Fibroblast of skin of right biceps (primary cell): Measurements from ENCODE around the gene GRAMD4.

Experiments
- DNase-seq: peaks from one replicate; pipeline ENCODE4 v3.0.0-alpha.2; 2013

Gene GRAMD4

DNA sequence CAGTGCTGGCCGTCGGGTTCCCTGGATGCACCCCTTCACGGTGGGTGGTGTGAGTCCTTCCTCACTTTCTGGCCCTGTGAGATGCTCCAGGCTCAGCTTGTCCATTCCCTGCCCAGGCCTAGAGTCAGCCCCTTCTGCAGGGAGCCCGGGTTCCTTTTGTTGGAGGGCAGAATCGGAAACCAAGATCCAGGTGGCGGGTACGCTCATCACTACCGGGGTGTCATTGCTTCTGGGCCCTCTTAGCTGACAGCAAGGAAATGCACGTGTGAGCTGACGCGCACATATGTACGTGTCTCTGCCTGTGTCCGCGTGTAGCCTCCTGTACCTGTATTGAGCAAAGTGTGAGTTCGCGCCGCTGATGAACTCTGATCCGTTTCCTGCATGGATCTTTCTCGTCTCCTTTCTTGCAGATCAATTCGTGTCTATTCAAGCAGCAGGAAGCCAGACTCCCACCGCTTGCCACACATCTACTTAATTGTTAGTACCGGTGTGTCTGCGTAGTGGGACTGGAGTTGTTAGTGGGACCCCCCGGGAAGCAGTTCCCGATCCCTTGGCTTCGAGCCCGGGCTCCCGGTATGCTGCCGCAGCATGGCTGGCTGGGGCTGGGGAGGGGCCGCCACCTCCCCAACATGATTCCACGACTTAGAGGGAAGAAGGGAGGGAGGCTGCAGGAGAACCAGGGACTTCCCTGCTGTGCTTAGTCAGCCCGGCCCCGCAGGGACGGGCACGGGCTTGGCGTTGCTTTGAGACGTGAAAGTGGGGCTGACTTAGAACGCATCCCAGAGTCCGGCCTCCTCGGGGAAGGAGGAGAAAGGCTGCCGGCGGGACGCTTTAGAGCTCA, 35.9 kb upstream of the GRAMD4 start:
- peak; percentile 60 for DNase-seq

- no peak for DNase-seq
Observed at GRCh38 chr22:46585340-46586122, 34.7 kb upstream of the GRAMD4 start.

DNA sequence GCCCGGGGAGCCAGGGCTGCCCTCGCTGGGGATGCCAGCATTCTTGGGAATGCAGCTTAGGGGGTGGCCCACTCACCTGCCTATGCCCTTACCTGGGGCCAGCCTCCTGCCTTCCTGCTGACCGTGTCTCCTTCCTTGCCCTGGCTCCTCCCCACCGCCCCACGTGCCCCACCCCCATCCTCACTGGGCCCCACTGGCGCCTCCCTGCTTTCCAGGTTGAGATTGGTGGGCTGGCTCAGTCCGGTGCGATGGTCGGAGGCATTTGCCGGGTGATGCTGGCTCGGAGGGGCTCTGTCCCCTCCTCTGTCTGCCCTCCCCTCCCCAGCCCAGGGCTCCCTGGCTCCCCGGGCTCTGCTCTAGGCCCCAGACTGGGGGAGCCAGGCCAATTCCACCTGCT, 34.1 kb upstream of the GRAMD4 start:
- DNase-seq: no peak

GRCh38 chr22:46586531-46587011, 33.6 kb upstream of the GRAMD4 start:
- DNase-seq: no peak

DNA sequence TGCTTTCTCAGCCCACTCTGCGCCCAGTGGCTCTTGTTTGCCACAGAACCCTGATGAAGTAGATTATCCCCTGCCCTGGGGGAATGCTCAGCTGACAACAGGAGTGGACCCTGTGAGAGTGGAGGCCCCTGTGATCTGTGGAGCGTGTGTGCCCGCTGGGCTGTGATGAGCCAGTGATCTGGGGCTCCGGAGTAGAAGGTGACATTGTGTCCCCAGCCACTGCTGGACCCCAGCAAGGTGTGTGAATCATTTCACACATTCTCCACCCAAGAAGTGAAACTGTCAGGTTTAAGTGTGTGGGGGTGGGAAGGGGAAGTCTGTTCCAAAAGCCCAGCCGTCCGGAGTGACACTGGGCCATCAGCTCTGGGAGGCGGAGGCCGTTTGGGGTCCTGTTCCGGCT, 33.1 kb upstream of the GRAMD4 start:
- DNase-seq: no peak

GRCh38 chr22:46587492-46588278, 32.5 kb upstream of the GRAMD4 start:
- no peak for DNase-seq

DNA sequence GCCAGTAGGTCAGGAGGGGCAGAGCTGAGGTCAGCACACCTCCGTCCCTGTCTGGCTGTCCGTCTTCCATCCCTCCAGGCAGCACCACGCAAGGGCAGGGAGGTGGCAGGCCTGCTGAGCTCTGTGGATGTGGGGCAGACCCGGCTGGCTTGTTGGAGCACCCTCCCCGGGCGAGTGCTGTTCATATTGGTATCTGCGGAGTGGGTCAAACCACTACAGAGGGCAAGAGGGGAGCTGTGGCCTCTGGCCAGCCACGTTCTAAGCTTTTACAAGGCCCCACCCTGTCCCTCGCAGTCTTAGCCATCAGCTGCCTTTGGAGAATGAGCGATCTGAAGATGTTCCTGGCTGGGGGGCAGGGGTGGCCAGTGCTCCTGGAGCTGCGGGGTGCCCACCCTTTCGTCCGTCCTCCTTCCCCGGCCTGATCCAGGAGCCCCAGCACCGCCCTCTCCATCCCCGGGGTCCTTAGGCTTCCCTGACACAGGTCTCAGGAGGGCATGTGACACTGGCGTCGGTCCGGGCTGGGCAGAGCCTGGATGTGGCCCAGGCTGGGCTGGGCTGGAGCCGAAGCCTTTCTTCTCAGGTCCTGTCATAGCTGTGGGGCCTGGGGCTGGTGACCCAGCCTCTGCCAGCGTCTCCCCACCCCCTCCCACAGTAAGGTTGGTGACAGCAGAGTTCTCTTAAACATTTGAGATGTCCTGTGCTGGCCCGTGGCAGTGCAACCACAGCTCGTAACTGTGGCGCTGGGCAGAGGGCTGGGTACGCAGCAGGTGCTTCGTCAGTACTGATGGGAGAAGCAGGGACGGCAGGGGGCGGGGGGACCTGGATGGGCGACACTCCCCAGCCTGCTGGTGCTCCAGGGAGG, 31.7 kb upstream of the GRAMD4 start:
- DNase-seq: no peak

- no peak for DNase-seq
Observed at GRCh38 chr22:46589141-46589748, 30.9 kb upstream of the GRAMD4 start.

DNA sequence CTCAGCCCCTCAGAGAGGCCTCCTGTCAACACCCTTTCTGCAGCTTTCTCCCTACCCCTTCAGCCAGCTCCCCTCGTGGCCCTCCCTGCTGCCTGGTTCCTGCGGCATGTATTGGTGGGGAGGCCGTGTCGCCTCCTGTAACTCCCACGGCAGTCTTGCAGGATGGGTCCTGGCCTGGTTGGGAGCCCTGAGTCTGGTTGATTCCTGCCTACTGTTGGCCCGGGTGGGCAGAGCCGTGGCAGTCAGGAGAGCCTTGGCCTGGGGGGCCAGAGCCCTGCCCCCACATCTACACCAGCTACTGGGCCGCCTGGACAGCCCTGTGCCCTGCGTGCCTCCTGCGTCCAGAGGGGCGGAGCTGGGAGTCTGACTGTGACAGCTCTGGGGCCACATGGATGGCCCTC, 30.3 kb upstream of the GRAMD4 start:
- no peak for DNase-seq

DNA sequence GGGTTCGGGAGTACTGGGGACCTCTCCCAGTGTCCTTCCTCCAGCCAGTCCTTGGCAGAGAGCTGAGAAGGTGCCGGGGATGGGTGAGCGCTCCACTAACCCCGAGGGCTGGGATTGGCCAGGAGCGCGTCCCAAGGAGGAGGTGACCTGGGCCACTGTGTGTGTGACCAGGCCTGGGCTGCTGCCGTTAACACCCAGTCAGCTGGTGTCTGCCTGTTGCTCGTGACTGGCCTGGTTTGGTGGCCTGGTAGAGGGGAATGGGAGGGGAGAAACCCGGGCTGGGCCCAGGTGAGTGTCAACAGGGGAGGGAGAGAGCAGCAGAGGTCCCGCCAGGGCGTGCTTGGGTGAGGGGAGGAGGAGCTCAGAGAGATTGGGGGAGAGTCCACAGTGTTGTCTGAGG, 29.9 kb upstream of the GRAMD4 start:
- no peak for DNase-seq

DNA sequence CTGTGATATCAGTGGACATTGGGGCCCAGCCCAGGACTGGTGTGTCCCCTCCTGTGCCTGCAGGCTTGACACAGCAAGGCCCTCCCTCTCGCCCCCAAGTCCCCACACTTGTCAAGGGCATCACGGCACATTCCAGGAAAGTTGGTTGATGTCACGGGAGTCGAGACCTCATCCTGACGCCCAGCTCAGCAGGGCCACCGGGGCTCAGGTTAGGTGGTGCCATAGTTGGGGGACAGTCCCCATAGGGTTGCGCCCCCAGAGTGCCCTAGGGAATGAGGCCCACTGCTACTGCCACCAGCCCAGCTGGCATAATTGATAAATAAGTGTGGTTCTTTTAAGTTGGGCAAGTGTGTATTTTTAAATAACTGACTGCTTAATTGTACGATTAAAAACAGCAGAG, 28.3 kb upstream of the GRAMD4 start:
- no peak for DNase-seq

DNA sequence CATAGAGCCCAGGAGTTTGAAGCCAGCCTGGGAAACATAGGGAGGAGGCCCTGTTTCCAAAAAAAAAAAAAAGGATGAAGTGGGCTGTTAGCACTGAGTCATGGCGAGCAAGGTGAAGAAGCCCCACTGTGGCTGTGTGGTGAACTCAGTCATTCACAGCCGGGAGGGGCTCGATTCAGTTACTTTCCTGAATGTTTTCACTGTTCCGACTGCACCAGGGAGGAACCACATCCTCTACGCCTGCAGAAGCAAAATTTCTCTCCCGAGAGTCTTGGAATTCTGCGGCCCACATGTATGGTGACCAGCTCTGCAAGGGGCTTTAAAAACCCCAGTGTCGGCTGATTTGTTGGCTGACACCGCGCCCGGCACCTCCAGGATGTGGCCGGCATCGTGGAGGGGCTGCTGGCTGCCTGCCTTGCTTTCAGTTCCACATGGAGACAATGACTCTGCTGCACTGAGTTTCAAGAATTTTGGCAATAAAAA, 27.8 kb upstream of the GRAMD4 start:
- peak; percentile 91 for DNase-seq

DNA sequence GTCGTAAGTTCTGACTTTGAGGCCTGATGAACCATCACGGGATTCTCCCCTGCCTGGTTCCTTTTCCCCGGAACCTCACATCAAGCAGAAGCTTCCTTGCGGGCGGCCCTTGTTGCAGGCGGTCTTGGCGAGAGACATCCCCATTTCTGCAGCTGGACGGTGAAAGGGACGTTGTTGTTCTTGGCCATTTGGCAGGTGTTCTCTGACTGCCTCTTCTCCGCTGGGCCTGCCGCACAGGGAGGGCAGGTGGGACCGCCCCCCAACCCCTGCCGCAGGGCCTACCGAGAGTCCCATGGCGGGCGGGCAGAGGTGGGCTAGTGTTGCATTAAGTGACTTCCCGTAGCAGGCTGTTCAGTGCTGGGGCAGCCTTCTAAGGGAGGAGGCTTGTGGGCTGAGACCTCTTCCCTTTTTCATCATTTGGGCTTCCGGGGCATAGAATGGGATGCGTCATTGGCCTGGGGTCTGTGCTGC, 26.9 kb upstream of the GRAMD4 start:
- DNase-seq: no peak

GRCh38 chr22:46593996-46594946, 25.9 kb upstream of the GRAMD4 start:
- DNase-seq: no peak

DNA sequence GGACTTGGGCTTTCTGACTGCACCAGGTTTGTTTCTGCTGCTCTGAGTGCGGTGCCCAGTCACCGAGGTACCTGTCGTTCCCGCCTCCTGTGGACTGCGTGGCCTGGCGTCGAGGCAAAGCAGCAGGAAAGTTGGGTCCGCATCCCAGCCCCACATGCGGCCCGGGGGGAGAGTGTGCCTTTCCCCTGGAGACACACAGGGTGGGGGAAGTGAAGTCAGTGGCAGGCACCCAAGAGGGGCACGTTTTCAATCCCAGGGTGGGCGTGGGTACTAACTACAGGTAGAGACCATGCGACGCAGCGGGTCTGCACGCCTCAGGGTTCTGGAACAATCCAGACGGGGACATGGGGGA, 25.3 kb upstream of the GRAMD4 start:
- no peak for DNase-seq

GRCh38 chr22:46595545-46595944, 24.6 kb upstream of the GRAMD4 start:
- DNase-seq: no peak

DNA sequence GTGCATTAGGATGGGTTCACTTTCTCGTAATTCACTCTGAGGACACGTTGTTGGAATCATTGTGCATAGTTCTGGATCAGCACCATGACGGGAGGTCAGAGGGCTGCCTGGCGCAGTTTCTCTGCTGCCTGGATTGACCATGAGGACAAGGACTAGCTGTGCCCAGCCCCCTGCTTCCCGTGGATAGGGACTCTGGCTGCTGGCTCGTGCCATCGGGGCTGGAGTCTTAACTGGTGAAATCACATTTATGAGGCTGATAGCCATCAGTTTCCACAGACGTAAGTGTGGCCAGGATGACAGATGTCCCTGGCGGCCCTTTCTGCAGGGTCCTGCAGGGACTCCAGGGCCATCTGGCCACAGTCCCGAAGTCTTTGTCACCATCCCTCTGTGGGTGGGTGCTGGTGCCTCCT, 24.1 kb upstream of the GRAMD4 start:
- no peak for DNase-seq

DNA sequence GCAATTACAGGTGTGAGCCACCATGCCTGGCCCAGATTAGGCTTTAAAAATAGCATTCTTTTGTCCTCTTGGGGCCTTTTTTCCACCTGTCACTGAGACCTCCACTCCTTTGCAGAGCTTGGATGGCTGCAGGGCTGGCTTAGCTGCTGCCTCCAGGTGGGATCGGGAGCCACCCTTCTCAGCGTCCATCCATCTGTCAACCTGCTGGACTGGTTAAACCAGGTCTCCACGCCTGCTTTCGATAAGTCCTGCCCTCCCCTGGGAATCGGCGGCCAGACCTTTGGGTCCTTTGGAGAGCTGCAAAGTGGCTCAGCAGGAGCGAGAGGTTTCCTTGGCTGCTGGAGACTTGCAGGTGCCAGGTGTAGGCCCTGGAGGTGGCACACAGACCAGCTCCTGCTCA, 23.4 kb upstream of the GRAMD4 start:
- no peak for DNase-seq

DNA sequence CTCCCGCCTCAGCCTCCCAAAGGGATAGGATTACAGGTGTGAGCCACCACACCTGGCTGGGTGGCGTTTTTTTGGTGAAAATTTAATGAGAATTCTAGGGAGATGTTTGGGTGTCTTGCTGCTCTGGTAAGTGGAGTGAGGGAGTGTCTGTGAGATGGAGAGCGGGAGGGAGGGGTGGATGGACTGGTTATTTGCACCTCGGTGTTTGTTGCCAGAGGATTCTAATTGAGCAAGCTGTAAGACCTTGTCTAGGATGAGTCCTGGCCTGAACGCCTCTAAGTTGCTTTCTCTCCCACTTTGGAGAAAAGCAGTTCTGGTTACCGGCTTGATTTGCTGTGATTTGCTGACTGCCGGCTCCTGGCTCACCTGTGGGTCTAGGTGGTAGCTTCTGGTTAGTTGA, 22.0 kb upstream of the GRAMD4 start:
- no peak for DNase-seq

DNA sequence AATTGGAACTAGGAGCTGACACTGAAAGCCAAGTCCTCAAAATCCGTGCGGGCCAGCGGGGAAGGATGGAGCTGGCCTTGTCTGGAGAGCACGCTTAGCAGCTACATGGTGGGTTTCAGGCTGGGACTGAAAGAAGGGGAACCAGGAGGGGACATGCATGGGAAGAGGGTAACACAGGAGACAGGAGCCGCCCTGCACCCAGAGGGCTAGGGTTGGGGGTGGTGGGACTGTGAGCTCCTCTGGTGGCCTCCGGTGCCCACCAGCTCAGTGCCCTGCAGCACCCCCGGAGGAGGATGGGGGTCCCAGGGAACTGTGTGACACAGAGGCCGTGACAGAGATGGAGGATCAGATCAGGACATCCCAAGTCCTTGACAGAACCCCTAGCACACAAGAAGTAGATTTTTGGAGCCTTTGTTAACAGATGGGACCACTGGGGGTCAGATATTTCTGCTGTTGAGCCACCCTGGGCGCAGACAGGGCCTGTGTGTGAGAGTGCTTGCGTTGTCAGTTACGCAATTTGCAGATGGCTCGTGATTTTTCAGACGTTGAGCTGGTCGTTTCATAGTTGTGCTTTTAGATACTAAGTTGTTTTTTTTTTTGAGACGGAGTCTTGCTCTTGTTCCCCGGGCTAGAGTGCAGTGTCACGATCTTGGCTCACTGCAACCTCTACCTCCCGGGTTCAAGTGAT, 21.3 kb upstream of the GRAMD4 start:
- DNase-seq: no peak
